HFFc6 (cell line): ENCODE data around the gene YIPF2. TPM values are rescaled to one million over a fixed set of nuclear protein-coding genes. Genes with fewer than 3 reads are reported as not detected.

ENCODE experiments used
- DNase-seq: peaks from one replicate; pipeline ENCODE4 v3.0.0-alpha.2; 2018
- H3K27ac Mint-ChIP-seq: 2 replicates; pipeline ENCODE4 v1.8.0; 2020; ENCODE audit warnings: mild to moderate bottlenecking, mixed read lengths
- H3K27me3 Mint-ChIP-seq: 2 replicates; pipeline ENCODE4 v1.8.0; 2021; ENCODE audit warnings: mild to moderate bottlenecking, moderate library complexity, mixed read lengths; ENCODE audit not compliant: insufficient read depth
- H3K36me3 Mint-ChIP-seq: 2 replicates; pipeline ENCODE4 v1.8.0; 2021; ENCODE audit warnings: low read depth, mixed read lengths
- H3K4me1 Mint-ChIP-seq: 2 replicates; pipeline ENCODE4 v1.8.0; 2020; ENCODE audit warnings: low read depth, mixed read lengths
- H3K4me3 Mint-ChIP-seq: 2 replicates; pipeline ENCODE4 v1.8.0; 2020; ENCODE audit warnings: mild to moderate bottlenecking, moderate library complexity, mixed read lengths
- H3K9me3 Mint-ChIP-seq: 2 replicates; pipeline ENCODE4 v1.8.0; 2020; ENCODE audit warnings: mild to moderate bottlenecking, mixed read lengths
- CTCF ChIP-seq: fragments of 200-600 bp; sonication (generic); IDR thresholded peaks from 2 replicates; pipeline ENCODE4 v1.5.0; 2021; ENCODE audit warnings: antibody characterized with exemption, mild to moderate bottlenecking
- total RNA-seq, 6 experiments: library from RNA; stranded (reverse); fragmentation: NEBNext Ultra II Directional; extraction: Animal tissue kit (Norgen Biotek cat#: 25700); gene quantifications; 2 replicates in 1 of 6; 3 replicates in 5 of 6; pipeline ENCODE4 v1.2.3, GENCODE V29; 2021

The YIPF2 gene
- total RNA-seq, 6 experiments from 2014 or later: 78.7 to 105 (median 83.3) TPM

- no peaks in the 10 kb centered on the region for H3K36me3 Mint-ChIP-seq
- peaks cover 3% of the 10 kb centered on the region for H3K27me3 Mint-ChIP-seq
- H3K9me3 Mint-ChIP-seq: no peaks in the 10 kb centered on the region
- H3K27ac Mint-ChIP-seq: no peak overlapping the region
- no peak for TF ChIP-seq CTCF
- H3K4me3 Mint-ChIP-seq: no peak overlapping the region
- peaks cover 20% of the 10 kb centered on the region for H3K4me1 Mint-ChIP-seq
- DNase-seq: no peak
Measured at GRCh38 chr19:10892256-10892655, 36.2 kb downstream of the YIPF2 start.

- Mint-ChIP-seq H3K36me3 (no peaks in the 10 kb centered on the region), H3K27me3 (peaks cover 3% of the 10 kb centered on the region), H3K27ac (no peak overlapping the region), H3K9me3 (no peaks in the 10 kb centered on the region), H3K4me1 (peaks cover 17% of the 10 kb centered on the region), H3K4me3 (no peak overlapping the region)
- no peak for TF ChIP-seq CTCF
- no peak for DNase-seq
Measured at GRCh38 chr19:10891405-10892086, 36.9 kb downstream of the YIPF2 start.

- Mint-ChIP-seq H3K27me3 (peaks cover 3% of the 10 kb centered on the region), H3K9me3 (no peaks in the 10 kb centered on the region), H3K36me3 (no peaks in the 10 kb centered on the region), H3K27ac (no peak overlapping the region), H3K4me1 (peaks cover 23% of the 10 kb centered on the region), H3K4me3 (no peak overlapping the region)
- no peak for TF ChIP-seq CTCF
- no peak for DNase-seq
Measured at GRCh38 chr19:10889880-10890279, 38.6 kb downstream of the YIPF2 start.

- no peak for DNase-seq
- Mint-ChIP-seq H3K4me1 (peaks cover 32% of the 10 kb centered on the region), H3K9me3 (no peaks in the 10 kb centered on the region), H3K27ac (no peak overlapping the region), H3K4me3 (no peak overlapping the region), H3K27me3 (peaks cover 3% of the 10 kb centered on the region), H3K36me3 (no peaks in the 10 kb centered on the region)
- no peak for TF ChIP-seq CTCF
Measured at GRCh38 chr19:10888421-10888866, 40.0 kb downstream of the YIPF2 start.

GRCh38 chr19:10887616-10888367 is 40.6 kb downstream of the YIPF2 start:
- Mint-ChIP-seq H3K36me3 (no peaks in the 10 kb centered on the region), H3K9me3 (no peaks in the 10 kb centered on the region), H3K27me3 (peaks cover 3% of the 10 kb centered on the region), H3K4me1 (peaks cover 32% of the 10 kb centered on the region), H3K27ac (peak overlapping the region; percentile 57), H3K4me3 (no peak overlapping the region; the same call in 1 of the 2 replicates)
- no peak for TF ChIP-seq CTCF
- no peak for DNase-seq
